NCI-H1694 treated with DMSO at 0.1 percent for 48 hours (cell line): ENCODE data around the gene EPHB4.
"Not testable (repeated sequence)": the region's sequence is repeated elsewhere in the genome, so short reads cannot be mapped to it uniquely, and the experiment has no call there.

ENCODE experiments used
- DNase-seq: peaks from one replicate; lab custom pipeline; 2025; lab: John Stamatoyannopoulos, UW

Gene EPHB4

GRCh38 chr7:100827330-100828226, at the start of gene EPHB4:
EPHB4 (minus strand) TSS chr7:100827523; CDS start chr7:100827030, 493 bp downstream.
- DNase-seq, result peak; percentile 19

GRCh38 chr7:100875356-100875751, 48.0 kb upstream of the EPHB4 start:
- no peak for DNase-seq

- peak; percentile 96 for DNase-seq
Observed at GRCh38 chr7:100874577-100875355, 47.4 kb upstream of the EPHB4 start, which contains the start of gene SRRT. SRRT (plus strand) TSS chr7:100875103; CDS start chr7:100875591, 488 bp downstream.

- no peak for DNase-seq
Observed at GRCh38 chr7:100874300-100874576, 46.9 kb upstream of the EPHB4 start.

- DNase-seq, result no peak
Observed at GRCh38 chr7:100873599-100874299, 46.4 kb upstream of the EPHB4 start.

GRCh38 chr7:100867776-100868485, 40.6 kb upstream of the EPHB4 start:
- no peak for DNase-seq

- DNase-seq, result no peak
Observed at GRCh38 chr7:100867040-100867775, 39.9 kb upstream of the EPHB4 start, which contains the start of gene TRIP6. TRIP6 (plus strand) TSS chr7:100867387; CDS start chr7:100867498, 111 bp downstream.

GRCh38 chr7:100866729-100867039, 39.4 kb upstream of the EPHB4 start:
- no peak for DNase-seq

- DNase-seq, result peak; percentile 39
Observed at GRCh38 chr7:100865938-100866728, 38.8 kb upstream of the EPHB4 start.

- DNase-seq, result no peak
Observed at GRCh38 chr7:100865372-100865911, 38.1 kb upstream of the EPHB4 start.

GRCh38 chr7:100864263-100864845, 37.0 kb upstream of the EPHB4 start:
- DNase-seq, result no peak

- DNase-seq, result no peak
Observed at GRCh38 chr7:100863406-100863950, 36.2 kb upstream of the EPHB4 start.

- DNase-seq, result no peak
Observed at GRCh38 chr7:100861616-100861985, 34.3 kb upstream of the EPHB4 start.

GRCh38 chr7:100860702-100861615, 33.6 kb upstream of the EPHB4 start:
- DNase-seq, result no peak

GRCh38 chr7:100859856-100860255, 32.5 kb upstream of the EPHB4 start:
- DNase-seq, result no peak

GRCh38 chr7:100856871-100857282, 29.6 kb upstream of the EPHB4 start:
- no peak for DNase-seq

GRCh38 chr7:100855515-100855914, 28.2 kb upstream of the EPHB4 start:
- no peak for DNase-seq

- DNase-seq, result not testable (repeated sequence)
Observed at GRCh38 chr7:100854899-100855298, 27.6 kb upstream of the EPHB4 start.
